NB4 (cell line): ENCODE results near the gene ACOX1.

Experiments
- CTCF ChIP-seq: IDR thresholded peaks from one replicate; pipeline ENCODE4 v1.5.1; 2012; ENCODE audit warnings: low read depth, low read length
- MAX ChIP-seq: IDR thresholded peaks from 2 replicates; pipeline ENCODE4 v1.6.1; 2011; ENCODE audit warnings: low read depth, low read length
- MYC ChIP-seq: IDR thresholded peaks from 2 replicates; pipeline ENCODE4 v1.6.1; 2011; ENCODE audit warnings: low read depth, low read length
- POLR2A ChIP-seq: IDR thresholded peaks from 2 replicates; pipeline ENCODE4 v1.6.1; 2011; ENCODE audit warnings: mild to moderate bottlenecking; ENCODE audit not compliant: insufficient read length; ENCODE audit errors: extremely low read depth

GRCh38 chr17:76023900-76024237 is 44.9 kb upstream of the ACOX1 start:
- TF ChIP-seq CTCF: no peak
- no peak for TF ChIP-seq POLR2A
- no peak for TF ChIP-seq MAX
- no peak for TF ChIP-seq MYC
